Stimulated activated CD4-positive, alpha-beta T cell treated with anti-CD3 and anti-CD28 coated beads, TNF-alpha, amount 100 ng/mL, for 4 hours (primary cell): Measurements from ENCODE around the gene SOX6.

ENCODE experiments used
- DNase-seq, 3 experiments: peaks; one replicate each; pipeline ENCODE4 v3.0.0-alpha.2; 2020; ENCODE audit warnings: low read depth in 3 of 3

Gene SOX6

DNA sequence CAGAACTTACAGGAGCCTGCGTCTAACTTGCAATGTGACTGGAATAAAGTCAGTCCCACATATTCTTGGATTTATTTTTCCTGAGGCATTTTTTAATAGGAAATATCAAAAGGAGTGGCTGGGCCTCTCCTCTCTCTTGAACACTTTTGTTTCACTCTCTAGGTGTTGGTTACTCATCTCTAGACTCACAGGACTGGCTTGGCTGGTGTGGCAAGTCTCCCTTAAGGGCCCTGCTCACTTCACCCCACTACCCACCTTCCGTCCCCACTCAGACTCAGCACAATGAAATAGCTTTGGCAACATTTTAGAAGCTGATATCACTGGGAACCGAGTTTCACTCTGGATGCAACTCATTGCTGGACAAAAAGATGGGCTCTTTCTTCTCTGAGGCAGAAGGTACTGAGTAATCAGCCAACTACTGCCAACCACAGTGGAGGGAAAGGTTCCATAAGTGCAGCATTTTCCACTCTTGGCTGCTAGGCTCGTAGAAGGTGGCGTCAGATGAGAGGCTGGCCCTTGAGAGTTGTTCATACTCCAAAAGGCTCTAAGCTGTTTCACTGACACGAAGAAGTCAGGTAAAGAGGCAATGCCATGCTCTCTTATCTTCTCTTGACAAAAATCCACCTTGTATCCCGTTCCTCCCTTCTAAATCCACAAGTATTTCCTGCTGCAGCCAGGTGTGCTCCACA, 390.6 kb downstream of the SOX6 start:
- DNase-seq, result no peak

DNA sequence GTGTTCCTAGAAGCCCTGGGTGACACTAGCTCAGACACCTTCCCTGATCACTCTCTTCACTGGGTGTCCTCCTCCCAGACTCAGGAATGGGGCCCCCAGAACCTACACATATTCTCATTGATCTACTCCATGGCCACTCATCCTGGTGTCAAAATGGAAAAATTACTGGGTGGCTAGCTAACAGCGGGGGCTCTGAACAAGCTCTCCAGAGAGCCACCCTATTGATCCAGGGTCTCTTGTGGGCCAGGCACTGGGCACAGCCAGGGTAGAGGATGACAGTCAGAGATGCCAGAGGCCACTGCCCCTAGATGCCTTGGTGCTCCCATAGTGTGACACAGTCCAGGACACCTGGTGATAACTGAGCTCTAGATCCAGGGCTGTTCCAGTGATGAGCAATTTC, 393.1 kb downstream of the SOX6 start:
- DNase-seq, result no peak

DNA sequence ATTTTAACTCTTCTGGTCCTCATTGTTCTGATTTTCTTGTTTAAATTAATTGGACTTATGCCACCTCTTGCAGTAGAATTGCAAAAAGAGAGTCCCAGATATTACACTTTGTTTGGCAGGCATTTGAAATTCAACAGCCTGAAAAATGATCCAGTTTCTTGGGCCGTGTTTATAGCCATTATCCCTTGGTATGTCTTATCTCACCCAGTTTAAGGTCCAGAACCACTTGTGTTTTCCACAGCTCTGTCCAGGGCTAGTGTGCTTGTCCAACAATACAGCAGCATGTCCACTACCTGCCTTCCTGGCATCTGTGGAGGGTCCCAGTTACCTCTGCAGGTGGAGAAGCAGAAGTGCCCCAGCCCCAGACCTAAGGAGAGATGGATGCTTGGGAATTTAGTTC, 397.4 kb downstream of the SOX6 start:
- no peak for DNase-seq

DNA sequence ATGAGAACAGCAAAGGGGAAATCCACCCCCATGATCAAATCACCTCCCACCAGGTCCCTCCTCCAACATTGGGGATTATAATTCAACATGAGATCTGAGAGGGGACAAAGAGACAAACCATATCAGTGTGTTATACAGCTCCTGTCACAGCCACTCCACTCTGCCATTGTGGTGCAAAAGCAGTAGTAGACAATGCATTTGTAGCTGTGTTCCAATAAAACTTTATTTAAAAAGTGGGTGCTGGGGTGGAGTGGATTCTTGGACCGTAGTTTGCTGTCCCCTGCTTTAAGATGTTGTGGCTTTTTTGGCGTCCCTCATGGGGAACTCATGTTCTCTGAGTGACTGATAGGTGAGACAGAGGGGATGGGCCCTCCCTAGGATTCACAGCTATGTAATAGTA, 399.1 kb downstream of the SOX6 start:
- DNase-seq, result no peak

DNA sequence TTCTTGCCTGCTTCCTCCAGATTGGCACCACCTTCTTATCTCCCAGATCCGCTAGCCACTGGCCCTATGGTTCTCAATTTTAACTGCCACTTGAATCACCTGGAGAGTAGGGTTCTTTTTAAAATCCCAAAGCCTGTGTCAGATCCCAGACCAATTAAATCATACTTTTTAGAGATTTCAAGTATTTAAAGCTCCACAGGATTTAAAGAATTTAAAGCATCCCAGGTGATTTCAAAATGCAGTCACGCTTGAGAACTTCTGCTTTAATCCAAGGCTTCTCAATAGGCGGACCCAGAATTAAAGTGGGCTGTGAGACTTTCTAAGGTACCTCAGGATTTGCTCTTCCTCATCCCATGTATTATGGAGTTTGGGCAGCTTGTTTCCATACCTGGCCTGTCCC, 400.0 kb downstream of the SOX6 start:
- DNase-seq, result no peak

DNA sequence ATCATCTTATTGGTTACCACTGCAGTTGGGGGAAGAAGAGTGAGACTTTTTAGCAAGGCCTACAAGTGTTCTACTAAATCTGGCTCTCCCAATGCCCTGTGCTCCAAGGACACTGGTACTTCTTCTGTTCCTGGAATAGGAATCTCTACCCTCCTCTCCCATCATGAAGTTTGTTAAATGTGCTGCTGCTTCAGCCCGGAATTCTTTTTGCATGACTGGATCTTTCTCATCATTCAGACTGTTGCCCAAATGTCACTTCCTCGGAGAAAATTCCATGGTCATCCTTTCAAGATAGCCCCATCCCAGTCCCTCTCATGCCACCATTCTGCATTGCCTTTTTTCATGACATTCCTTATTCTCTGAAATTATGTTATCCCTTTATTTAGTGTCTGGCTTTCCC, 400.8 kb downstream of the SOX6 start:
- DNase-seq, result no peak

DNA sequence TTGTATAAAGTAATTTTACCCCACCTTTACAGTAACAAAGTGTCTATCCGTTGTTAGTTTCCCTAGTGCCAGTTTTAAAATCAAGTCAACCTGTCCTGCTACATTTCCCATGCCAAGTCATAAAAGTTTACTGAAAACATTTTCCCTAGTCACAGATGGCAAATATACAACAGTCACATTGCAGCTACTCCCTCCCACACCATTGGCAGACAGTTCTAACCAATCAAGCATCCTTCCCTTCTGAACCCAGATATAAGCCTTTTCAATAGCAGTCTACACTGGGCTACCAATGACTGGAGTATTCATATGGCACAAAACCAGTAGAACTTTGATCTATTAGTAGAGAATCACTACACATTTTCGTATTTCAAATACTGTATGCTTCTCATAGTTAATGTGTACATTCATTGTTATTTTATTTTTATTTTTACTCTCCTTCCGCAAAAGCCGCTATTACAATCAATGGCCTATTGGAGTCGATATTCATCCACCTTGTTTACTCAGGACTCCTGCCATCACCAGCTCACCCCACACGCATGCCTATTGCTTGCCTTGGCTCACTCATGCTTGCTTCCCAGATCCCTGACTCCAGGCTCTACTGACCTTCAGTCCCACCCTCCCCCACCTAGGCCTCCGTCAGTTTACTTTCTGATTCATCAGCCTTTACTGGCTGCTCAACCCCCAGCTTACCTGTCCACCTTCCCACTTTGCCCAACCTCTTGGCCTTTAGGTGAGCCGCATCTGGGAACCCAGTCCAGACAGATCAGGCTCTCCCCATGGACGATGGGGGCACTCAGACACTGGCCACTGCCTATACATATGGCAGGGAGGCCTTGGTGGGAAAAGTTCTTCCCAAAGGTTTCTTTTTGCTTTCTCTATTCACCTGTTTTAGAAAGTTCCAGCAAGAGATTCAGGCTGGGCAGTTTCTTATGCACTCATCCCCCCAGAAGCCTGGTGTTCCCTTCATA, 408.4 kb downstream of the SOX6 start:
- no peak for DNase-seq

DNA sequence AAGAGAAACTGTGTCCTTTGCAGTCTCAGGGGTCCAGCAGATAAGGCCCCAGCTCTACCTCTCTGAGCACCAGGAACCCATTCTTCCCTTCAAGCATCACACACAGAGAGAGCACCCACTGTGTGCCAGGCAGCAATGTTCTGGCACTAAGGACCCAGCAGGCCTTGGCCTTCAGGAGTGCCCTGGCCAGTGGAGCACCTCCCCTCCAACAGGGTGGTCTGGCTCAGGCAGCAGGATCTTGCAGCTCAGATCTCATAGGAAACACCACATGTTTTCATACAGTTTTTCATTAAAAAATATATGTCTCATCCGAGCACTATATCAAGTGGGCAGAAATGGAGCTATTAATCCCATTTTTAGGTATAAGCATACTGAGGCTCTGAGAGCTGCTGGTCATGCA, 410.6 kb downstream of the SOX6 start:
- no peak for DNase-seq

DNA sequence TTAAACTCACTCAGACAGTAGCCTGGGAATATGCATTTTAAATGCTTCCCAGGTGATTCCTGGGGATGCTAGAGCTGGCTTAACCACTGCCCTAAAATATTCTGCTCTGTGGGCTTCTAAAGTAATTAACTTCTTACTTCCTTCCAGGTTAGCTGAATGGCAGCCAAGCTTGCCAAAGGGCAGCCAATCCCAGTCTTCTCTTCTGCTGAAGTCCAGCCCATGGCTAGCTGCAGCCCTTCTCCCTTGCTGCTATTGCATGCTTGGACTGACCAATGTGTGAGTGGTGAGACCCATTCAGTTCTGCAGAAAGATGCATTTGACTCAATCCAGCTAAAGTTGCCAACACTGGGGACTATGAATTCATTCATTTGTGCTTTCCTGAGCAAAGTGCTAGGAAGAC, 411.9 kb downstream of the SOX6 start:
- DNase-seq, result no peak

DNA sequence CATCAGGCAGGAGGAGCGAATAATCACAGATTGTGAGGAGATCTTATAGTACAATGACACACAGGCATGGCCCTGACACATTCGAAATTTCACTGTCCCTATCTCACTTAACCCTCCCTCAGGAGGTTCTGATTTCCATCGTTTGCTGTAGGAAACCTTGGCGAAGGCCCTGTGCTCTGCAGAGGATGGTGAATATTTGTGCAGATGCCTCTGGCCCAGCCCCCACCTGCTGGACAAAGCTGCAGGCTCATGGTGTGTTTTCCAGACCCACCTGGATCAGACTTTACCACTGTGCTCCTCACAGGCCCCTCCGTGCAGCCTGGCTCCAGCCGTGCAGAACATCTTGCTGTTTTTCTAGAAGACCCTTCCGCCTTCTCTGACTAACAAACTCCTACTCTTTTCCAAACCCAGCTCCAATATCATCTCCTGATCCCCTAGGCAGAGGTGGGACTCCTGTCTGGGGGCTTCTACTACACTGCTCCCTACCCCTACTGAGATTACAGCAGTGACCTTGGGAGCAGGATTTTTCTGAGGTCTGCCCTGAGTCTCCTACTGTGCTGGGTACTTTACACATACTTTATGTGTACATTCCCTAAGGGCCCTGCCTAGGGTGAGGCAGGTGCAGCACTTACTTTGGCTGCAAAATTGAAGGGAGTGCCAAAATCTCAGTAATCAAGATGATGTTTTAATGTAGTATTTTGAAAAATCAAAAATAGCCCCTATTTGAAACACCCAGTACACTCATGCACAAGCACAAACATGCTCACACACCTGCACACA, 412.7 kb downstream of the SOX6 start:
- no peak for DNase-seq

DNA sequence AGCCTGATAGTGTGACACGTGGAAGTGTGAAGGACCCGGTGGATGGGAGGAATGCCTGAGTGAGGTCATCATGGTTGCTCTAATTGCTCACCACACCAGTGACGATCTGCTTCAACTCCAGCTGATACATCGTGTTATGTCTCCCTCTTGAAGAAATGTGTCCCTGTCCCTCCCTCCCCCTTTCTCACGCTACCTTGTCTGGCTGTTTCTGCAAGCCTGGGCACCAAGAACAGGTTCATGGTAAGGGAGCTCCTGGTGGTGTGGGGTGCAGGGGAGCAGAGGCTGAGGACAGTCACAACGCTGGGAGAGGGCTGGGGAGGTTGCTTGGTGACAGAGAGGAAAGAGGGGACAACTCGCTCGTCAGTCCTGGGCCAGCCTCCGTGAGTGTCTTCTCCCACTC, 413.4 kb downstream of the SOX6 start:
- no peak for DNase-seq

DNA sequence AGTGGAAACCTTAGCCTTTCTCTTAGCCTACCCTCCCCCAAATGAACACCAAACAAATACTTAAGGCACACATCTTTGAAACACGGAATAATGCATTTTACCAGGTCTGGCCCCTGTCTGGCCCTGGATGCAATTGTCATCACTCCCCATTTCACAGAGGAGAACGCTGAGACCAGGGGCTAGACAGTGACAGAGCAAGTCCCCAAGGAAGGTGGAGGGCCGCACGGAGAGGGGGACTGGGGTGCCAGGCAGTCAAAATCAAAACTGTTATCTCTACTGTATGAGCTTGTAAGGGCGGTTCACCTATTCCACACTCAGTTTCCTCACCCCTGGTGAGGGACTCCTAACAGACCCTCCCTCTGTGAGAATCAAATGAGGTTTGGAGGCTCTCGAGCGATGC, 414.2 kb downstream of the SOX6 start:
- no peak for DNase-seq

DNA sequence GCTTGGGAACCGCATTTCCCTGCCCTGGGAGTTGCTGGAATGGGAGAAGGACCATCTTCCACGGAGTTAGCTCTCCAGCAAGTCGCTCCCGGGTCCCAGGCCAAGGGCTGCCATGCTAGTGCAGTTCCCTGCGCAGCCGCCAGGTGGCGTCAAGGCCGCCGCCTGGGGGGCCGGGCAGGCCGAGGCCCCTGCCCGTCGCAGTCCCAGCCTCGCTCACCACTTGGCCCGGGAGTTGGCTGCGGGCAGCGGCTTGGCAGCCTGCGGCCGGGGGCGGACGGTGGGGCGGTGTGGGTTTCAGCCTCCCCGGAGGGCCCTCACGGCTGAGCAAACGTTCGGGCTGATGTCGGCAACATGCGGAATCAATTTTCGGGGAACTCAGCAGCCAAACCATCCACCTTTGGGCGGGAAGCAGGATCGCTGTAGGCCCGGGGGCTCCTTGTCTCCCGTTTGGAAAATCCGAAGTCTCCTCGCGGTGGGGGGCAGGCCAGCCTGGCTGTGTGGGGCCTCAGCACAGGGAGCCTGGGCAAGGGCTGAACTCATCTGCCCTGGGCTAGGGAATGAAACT, 415.1 kb downstream of the SOX6 start:
- DNase-seq, result no peak

DNA sequence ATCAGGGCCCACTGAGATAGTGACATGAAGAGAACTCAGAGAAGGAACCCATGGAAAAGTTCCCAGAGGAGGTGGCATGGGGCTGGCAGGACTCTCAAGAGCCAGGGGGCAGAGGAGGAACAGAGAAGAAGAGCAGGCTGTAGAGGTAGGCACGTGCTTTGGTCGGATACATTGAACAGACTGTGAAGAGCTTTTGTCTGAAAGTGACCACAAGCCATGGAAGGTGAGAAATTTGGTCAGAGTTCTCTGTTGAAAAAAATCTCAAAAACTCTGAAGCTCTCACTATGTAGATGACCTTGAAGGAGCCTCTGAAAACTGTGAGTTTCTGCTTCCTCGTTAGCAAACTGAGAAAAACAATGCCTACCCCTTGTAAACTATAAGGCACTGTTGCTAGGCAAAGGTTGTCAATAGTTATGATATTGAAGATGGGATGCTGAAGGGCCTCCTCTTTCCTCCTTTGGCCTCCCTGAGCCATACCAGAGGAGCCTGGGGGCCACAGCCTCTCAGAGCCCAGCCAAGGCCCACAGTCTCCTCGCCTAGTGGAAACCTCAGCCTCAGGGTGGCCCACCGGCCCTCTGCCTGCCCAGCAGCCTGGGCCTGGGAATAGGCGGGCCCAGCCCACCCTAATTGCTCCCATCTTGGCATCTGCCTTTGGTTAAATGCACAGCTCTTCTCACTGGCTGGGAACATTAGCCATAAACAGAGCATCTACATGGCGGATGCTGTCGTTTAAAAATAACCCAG, 415.7 kb downstream of the SOX6 start:
- no peak for DNase-seq

DNA sequence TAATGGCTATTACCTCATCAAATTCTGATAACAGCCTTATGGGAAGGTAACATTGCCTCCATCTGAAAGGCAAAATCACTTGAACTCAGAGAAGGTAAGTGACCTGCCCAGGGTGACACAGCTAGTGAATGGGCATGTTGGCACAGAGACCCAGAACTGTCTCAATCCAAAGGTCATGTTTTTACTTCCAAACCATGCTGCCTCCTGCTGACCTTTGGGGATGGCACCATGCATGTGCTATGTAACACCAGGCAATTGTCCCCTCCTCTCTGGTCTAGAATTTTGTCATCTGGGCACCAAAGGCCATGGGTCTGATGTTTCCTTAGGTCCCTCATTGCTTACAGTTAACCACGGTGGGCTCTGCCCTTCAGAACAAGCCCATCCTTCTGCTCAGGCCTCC, 417.4 kb downstream of the SOX6 start:
- no peak for DNase-seq

DNA sequence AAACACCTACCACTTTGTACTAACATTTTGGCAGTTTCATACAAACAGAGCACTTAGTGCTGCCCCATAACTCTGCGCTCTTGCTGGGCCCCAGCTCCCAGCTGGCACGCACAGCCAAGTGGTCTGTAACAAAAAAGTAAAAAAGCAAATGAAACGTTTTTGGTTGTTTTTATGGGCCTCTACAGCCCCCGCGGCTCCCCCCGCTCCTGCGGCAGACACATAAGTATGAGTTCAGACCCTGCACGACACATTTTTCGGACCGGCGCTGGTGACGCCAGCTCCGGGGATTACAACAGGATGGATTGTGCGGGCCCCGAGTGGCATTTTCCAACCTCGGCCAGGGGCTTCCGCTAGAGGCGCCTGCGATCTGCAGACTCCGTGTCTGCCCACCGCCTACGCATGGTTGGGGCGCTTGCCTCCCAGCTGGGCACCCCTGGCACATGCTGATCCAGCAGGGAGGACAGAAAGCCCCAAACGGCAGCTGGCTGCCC, 418.2 kb downstream of the SOX6 start:
- no peak for DNase-seq

DNA sequence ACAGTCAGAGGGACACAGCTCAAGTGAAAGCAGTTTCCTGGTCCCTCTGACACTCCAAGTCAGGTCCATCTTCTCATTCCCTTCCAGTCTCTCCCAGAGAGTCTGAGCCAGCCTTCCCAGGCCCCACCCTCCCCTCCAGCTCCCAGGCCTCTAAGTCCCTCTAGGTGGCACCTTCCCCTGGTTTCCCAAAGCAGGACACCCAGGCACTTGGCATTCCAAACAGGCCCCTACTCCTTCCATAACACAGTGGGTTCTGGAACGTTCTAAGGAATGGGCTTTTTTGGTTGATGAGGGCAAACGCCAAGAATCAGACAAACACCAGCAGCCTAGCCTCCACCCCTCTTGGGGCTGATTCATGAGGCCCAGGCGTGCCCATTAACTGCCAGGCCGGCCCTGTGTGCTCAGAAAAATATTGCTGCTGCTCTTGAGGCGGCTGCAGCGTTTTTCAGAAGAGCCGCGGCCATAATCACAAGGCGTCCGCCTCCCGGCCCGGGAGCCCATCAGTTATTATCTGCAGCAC, 418.7 kb downstream of the SOX6 start:
- no peak for DNase-seq

DNA sequence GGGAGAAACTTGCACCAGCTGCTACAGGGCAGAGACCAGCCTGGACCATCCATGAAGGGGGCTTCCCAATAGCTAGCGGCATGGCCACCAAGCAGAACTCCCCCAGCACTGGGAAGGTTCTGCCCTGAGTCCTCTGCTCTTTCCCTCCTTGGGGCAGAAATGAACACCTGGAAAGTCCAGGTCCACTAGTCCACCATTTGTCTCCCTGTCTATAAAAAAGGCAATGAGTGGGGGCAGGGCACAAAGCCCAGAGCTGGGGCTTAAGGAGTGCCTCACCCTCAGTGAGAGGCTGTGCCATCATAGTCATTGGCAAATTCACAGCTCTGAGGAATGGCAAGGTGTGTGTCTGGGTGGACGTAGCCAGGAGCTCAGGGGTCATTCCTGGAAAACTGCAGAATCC, 420.3 kb downstream of the SOX6 start:
- no peak for DNase-seq

DNA sequence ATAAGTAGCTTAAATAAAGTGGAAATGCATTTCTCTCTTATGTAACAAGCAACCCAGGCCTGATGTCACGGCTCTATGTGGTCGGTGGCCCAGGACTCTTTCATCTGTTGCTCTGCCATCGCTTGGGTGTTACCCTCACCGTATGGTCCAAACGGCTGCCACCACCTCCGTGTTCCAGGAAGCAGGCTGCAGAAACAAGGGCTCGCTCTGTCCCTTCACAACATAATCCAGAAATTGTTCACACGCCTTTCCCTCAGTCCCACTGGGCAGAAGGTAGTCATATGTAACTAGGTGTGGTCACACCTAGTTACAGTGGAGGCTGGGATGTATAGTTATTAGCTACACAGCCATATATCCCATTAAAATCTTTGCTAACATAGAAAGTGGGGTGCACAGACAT, 421.0 kb downstream of the SOX6 start:
- no peak for DNase-seq

DNA sequence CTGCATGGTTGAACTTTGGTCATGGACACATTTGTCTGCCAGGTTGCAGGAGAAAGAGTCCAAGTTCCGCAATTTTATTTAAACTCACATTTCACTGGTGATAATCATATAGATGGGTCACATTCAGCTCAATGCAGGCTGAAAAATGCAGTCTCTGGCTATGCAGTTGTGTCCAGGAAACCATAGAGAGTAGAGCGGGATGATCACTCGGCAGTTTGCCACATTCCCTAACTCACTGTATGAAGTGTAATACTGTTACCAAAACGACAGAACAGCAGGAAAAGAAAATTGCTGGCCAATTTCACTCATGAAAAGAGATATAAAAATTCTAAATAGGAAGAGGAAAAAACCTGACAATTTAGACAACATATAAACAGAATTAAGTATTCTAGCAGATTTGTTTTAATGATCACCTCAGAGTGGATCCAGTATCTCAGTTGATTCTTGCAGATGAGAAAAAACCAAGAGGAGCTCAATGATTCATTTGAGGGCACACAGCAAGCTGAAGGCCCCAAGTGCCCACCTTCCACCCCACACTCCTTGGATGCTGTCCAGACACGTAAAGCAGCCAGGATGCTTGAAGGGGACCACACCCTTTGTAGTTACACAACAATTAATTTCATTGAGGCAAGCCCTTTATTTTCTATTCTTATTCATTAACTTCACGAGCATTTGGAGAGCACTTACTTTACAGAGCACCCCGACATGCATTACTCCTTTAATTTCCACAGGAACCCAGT, 422.3 kb downstream of the SOX6 start:
- no peak for DNase-seq
